ENCODE measurements around the gene DHRS4. TPM values are rescaled to one million over a fixed set of nuclear protein-coding genes. Genes with fewer than 3 reads are reported as not detected.

The DHRS4 gene
- total RNA-seq, 4 donors from 2014 or later, result 29.9 to 54.0 (median 38.9) TPM

DNA sequence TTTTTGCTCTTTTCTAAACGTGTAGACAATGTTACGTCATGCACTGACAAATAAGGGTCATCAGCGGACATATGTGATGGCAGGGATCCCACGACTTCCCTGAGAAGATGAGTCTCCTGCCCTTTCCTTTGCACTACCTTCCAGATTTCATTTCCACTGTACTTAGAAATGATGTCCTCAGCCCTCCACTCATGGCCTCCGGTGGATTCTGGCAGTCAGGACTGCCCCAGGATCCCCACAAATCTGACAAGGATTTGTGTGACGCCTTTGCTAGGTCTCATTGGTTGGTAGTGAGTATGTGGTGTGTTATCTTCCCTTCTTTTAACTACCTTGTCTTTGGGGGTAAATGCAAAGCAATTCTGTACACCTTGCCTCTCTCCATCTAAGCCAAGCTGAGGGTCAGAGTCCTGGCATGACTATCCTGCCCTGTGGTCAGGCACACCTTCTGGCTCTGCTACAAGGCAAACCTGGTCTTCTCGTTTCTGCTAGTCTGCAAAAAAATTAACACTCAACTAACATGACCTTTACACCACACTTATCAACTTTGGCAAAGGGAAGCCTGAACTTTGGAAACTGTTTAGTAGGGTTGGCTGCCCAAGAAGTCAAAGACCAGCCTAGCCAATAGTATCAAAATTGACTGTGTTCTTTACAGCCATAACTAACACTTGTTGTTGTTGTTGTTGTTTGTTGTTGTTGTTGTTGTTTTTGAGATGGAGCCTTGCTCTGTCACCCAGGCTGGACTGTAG lies 17.3 kb upstream of the DHRS4 start:
- H3K4me3 ChIP-seq (ENCODE audit: low read depth, poor library complexity, severe bottlenecking), result no peak overlapping the region
- TF ChIP-seq, protein P1, sequence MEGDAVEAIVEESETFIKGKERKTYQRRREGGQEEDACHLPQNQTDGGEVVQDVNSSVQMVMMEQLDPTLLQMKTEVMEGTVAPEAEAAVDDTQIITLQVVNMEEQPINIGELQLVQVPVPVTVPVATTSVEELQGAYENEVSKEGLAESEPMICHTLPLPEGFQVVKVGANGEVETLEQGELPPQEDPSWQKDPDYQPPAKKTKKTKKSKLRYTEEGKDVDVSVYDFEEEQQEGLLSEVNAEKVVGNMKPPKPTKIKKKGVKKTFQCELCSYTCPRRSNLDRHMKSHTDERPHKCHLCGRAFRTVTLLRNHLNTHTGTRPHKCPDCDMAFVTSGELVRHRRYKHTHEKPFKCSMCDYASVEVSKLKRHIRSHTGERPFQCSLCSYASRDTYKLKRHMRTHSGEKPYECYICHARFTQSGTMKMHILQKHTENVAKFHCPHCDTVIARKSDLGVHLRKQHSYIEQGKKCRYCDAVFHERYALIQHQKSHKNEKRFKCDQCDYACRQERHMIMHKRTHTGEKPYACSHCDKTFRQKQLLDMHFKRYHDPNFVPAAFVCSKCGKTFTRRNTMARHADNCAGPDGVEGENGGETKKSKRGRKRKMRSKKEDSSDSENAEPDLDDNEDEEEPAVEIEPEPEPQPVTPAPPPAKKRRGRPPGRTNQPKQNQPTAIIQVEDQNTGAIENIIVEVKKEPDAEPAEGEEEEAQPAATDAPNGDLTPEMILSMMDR (IDR thresholded peaks at IDR 0.05), result no peak
- 73 to 84% methylated on average over 7 of the region's 7 CpGs for WGBS, 2 donors
- no peak for DNase-seq (ENCODE audit: low spot score in 2 of 2)
- intact Hi-C loops (cut with DNase I; ENCODE audit: low total_unique reads), result no loop called here

DNA sequence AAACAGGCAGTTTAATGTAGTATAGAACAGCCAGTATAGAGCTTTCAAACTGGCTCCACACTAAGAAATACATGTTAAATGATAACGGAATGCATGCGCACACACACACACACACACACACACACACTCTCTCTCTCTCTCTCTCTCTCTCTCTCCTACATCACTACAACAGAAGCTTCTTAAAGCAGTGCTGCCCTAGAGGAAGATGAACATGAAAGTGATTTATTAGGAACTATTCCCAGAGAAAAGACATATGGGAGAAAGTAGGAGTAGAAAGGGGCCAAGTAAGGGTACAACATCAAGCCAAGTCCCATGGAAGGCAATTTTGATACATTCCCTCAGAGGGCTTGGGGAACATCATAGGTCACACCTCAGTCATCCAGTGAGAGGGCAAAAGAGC lies 16.4 kb upstream of the DHRS4 start:
- 54 to 78% methylated on average over 2 of the region's 2 CpGs for WGBS, 2 donors
- intact Hi-C loops (cut with DNase I; ENCODE audit: low total_unique reads), result no loop called here
- TF ChIP-seq, protein P1 (IDR thresholded peaks at IDR 0.05), result no peak
- no peak for TF ChIP-seq POLR2A (IDR thresholded peaks at IDR 0.05)
- no peak for DNase-seq (ENCODE audit: low spot score in 2 of 2)
- H3K4me3 ChIP-seq (ENCODE audit: low read depth, poor library complexity, severe bottlenecking), result no peak overlapping the region

DNA sequence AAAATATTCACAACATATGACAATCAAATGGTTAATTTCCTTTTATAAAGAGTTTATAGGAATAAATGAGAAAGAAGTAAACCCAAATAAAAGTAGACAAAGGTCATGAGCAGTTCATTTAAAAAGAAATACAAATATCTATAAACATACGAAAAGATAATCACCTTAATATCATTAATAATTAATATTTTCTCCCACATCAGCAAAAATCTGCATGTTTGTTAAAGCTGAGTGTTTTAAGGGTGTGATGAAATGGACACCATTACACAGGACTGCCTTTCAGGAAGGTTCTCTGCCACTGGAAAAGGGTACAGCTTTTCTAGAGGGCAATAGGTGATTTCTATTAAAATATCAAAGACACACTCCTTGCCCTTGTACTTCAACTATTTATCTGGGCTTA lies 14.7 kb upstream of the DHRS4 start:
- H3K4me3 ChIP-seq (ENCODE audit: low read depth, poor library complexity, severe bottlenecking), result no peak overlapping the region
- no peak for DNase-seq (ENCODE audit: low spot score in 2 of 2)
- no peak for TF ChIP-seq POLR2A (IDR thresholded peaks at IDR 0.05)
- TF ChIP-seq, protein P1 (IDR thresholded peaks at IDR 0.05), result no peak
- intact Hi-C loops (cut with DNase I; ENCODE audit: low total_unique reads), result no loop called here
- 79 to 96% methylated on average over 1 of the region's 1 CpG for WGBS, 2 donors

DNA sequence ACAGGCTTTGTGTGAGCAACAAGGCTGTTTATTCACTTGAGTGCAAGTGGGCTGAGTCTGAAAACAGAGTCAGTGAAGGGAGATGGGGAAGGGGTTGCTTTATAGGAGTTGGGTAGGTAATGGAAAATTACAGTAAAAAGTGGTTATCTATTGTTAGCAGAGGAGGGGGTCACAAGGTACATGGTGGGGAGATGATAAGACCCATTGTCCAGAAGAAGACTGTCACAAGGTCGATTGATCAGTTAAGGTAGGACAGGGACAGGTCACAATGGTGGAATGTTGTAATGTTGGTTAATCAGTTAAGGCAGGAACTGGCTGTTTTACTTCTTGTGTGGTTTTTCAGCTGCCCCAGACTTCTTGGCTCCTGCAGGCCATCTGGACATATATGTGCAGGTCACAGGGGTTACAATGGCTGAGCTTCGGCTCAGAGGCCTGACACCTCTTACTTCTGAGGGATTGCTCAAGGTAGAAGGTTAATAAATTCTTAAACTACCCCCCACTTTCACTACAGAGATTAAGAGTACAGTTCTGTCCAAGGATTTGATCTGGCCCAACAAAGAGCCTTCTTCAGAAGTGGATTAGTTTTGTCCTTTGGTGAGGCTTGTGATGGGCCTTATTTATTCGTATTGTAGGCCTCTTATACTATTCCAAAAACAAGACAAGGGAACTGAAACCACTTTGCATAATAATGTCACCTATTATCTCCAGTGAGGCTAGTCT lies 13.8 kb upstream of the DHRS4 start:
- no peak overlapping the region for H3K4me3 ChIP-seq (ENCODE audit: low read depth, poor library complexity, severe bottlenecking)
- intact Hi-C loops (cut with DNase I; ENCODE audit: low total_unique reads), result no loop called here
- DNase-seq (ENCODE audit: low spot score in 2 of 2), result no peak
- TF ChIP-seq, protein P1 (IDR thresholded peaks at IDR 0.05), result no peak
- TF ChIP-seq POLR2A (IDR thresholded peaks at IDR 0.05), result no peak
- WGBS, 2 donors, result 82 to 94% methylated on average over 3 of the region's 3 CpGs

DNA sequence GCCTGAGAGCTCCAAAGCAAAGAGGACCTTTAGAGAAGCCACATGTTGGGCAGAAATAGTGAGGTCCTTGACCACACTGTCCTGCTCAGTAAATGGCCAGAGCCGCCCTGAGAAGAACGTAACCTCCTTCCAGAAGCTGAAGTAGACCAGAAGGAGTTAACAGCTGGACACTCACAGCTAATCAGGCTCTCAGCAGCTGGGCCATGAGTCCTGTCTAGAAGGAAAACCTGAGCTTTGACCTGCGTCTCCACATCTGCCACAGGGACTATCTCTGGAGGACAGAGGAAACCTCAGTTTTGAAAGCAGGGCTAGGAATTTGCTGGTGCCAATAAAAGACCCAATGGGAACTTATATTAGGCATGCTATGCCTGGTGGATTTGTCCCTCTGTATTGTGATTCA lies 12.3 kb upstream of the DHRS4 start:
- DNase-seq (ENCODE audit: low spot score in 2 of 2), result no peak
- TF ChIP-seq, protein P1 (IDR thresholded peaks at IDR 0.05), result no peak
- no peak for TF ChIP-seq POLR2A (IDR thresholded peaks at IDR 0.05)
- intact Hi-C loops (cut with DNase I; ENCODE audit: low total_unique reads), result no loop called here
- H3K4me3 ChIP-seq (ENCODE audit: low read depth, poor library complexity, severe bottlenecking), result no peak overlapping the region
- 57 to 70% methylated on average over 3 of the region's 3 CpGs for WGBS, 2 donors

All from lower leg skin (tissue), 4 donors.